Activated gamma-delta T cell treated with anti-CD3 and anti-CD28 coated beads, Interleukin-2, amount 50 U/mL, for 16 hours (primary cell): ENCODE data around the gene IFNA6.
A peak's percentile ranks its signal among the peaks of the same experiment; 100 is the strongest.
"Not testable (repeated sequence)": the region's sequence is repeated elsewhere in the genome, so short reads cannot be mapped to it uniquely, and the experiment has no call there.

Source experiments
- DNase-seq: peaks from one replicate; pipeline ENCODE4 v3.0.0-alpha.2; 2020; ENCODE audit warnings: low read depth

Gene IFNA6

GRCh38 chr9:21350787-21351186 lies at the start of gene IFNA6:
Gene IFNA6 (minus strand): TSS chr9:21350887. CDS start chr9:21350887, 0 bp downstream.
- DNase-seq: no peak

GRCh38 chr9:21399956-21400355 lies 49.3 kb upstream of the IFNA6 start:
- DNase-seq: no peak

- DNase-seq: no peak
These were observed 48.3 kb upstream of the IFNA6 start for GRCh38 chr9:21398955-21399489.

- peak; percentile 37 for DNase-seq
These were observed 45.4 kb upstream of the IFNA6 start for GRCh38 chr9:21395778-21396717.

- no peak for DNase-seq
These were observed 41.6 kb upstream of the IFNA6 start for GRCh38 chr9:21392270-21392669.

- DNase-seq: no peak
These were observed 34.5 kb upstream of the IFNA6 start, which contains the start of gene IFNA2 for GRCh38 chr9:21385131-21385670. Gene IFNA2 (minus strand): TSS chr9:21385398. CDS start chr9:21385329, 69 bp downstream.

GRCh38 chr9:21383627-21384026 lies 32.9 kb upstream of the IFNA6 start:
- no peak for DNase-seq

GRCh38 chr9:21381448-21382339 lies 31.0 kb upstream of the IFNA6 start:
- DNase-seq: no peak

- DNase-seq: not testable (repeated sequence)
These were observed 20.8 kb upstream of the IFNA6 start for GRCh38 chr9:21371467-21371866.

GRCh38 chr9:21367957-21368356 lies 17.3 kb upstream of the IFNA6 start, which contains the start of gene IFNA13:
Gene IFNA13 (minus strand): TSS chr9:21368057. CDS start chr9:21368010, 47 bp downstream.
- DNase-seq: no peak

GRCh38 chr9:21367169-21367568 lies 16.5 kb upstream of the IFNA6 start:
- DNase-seq: not testable (repeated sequence)

- no peak for DNase-seq
These were observed 11.6 kb upstream of the IFNA6 start for GRCh38 chr9:21362287-21362686.

- no peak for DNase-seq
These were observed 7.1 kb upstream of the IFNA6 start for GRCh38 chr9:21357479-21358460.

- no peak for DNase-seq
These were observed 2.2 kb downstream of the IFNA6 start for GRCh38 chr9:21348430-21348970.

- DNase-seq: no peak
These were observed 10.0 kb downstream of the IFNA6 start for GRCh38 chr9:21340735-21341134.

GRCh38 chr9:21336457-21336856 lies 14.2 kb downstream of the IFNA6 start:
- no peak for DNase-seq

GRCh38 chr9:21334701-21335632 lies 15.7 kb downstream of the IFNA6 start, which contains the start of gene KLHL9:
Gene KLHL9 (minus strand): TSS chr9:21335404. CDS start chr9:21334859, 545 bp downstream.
- peak; percentile 73 for DNase-seq

GRCh38 chr9:21333226-21333625 lies 17.5 kb downstream of the IFNA6 start:
- no peak for DNase-seq
